HepG2 (cell line): ENCODE results near the gene ITGAX. TPM values are rescaled to one million over a fixed set of nuclear protein-coding genes. Genes with fewer than 3 reads are reported as not detected.

Experiments
- ATF1 ChIP-seq: IDR thresholded peaks from 2 replicates; pipeline ENCODE4 v1.6.1; 2016; ENCODE audit warnings: mild to moderate bottlenecking, control low read depth
- ATM ChIP-seq: fragments of 450-650 bp; IDR thresholded peaks from 2 replicates; pipeline ENCODE4 v1.7.1; 2017; ENCODE audit warnings: mild to moderate bottlenecking, borderline replicate concordance
- BORCS8-MEF2B ChIP-seq: sonication (generic); formaldehyde crosslinking; IDR thresholded peaks from 2 replicates; pipeline ENCODE4 v1.8.0; 2022; ENCODE audit warnings: mild to moderate bottlenecking, missing genetic modification reagents
- FOXO1 ChIP-seq: sonication (generic); formaldehyde crosslinking; IDR thresholded peaks from 2 replicates; pipeline ENCODE4 v1.4.0; 2020; ENCODE audit warnings: missing genetic modification reagents
- KLF11 ChIP-seq: IDR thresholded peaks from 2 replicates; pipeline ENCODE4 v1.6.1; 2016; ENCODE audit warnings: missing compliant biosample characterization
- MEF2D ChIP-seq: sonication (generic); formaldehyde crosslinking; IDR thresholded peaks from 2 replicates; pipeline ENCODE4 v1.5.1; 2020; ENCODE audit warnings: mild to moderate bottlenecking, missing genetic modification reagents
- MYC ChIP-seq: sonication (generic); formaldehyde crosslinking; IDR thresholded peaks from 2 replicates; pipeline ENCODE4 v1.9.0; 2021; ENCODE audit warnings: missing genetic modification reagents, borderline replicate concordance
- MZF1 ChIP-seq: sonication (generic); formaldehyde crosslinking; IDR thresholded peaks from 2 replicates; pipeline ENCODE4 v1.8.1; 2023; ENCODE audit warnings: mild to moderate bottlenecking, missing genetic modification reagents, borderline replicate concordance
- SALL1 ChIP-seq: sonication (generic); formaldehyde crosslinking; IDR thresholded peaks from 2 replicates; pipeline ENCODE4 v1.8.0; 2022; ENCODE audit warnings: mild to moderate bottlenecking, missing genetic modification reagents
- SAP130 ChIP-seq: IDR thresholded peaks from 2 replicates; pipeline ENCODE4 v1.6.1; 2016; ENCODE audit warnings: low read depth
- SMAD9 ChIP-seq: sonication (generic); formaldehyde crosslinking; IDR thresholded peaks from 2 replicates; pipeline ENCODE4 v1.5.1; 2020; ENCODE audit warnings: mild to moderate bottlenecking, missing genetic modification reagents
- SMC3 ChIP-seq: IDR thresholded peaks from 2 replicates; pipeline ENCODE4 v1.6.1; 2011; ENCODE audit warnings: low read length, improper control_type of control experiment
- SOX6 ChIP-seq, 2 experiments: fragments of 450-650 bp in 1 of 2; sonication (generic) in 1 of 2; formaldehyde crosslinking in 1 of 2; IDR thresholded peaks; 2 replicates each; pipeline versions ENCODE4 v1.4.0 to v1.6.1; 2017 to 2020; ENCODE audit warnings: antibody characterized with exemption in 1 of 2, mild to moderate bottlenecking in 1 of 2, missing genetic modification reagents in 1 of 2
- SRY ChIP-seq: sonication (generic); formaldehyde crosslinking; IDR thresholded peaks from 2 replicates; pipeline ENCODE4 v1.8.0; 2022; ENCODE audit warnings: mild to moderate bottlenecking, missing genetic modification reagents
- XRCC5 ChIP-seq: fragments of 200-400 bp; formaldehyde crosslinking; optimal IDR thresholded peaks from 2 replicates; pipeline ENCODE3; 2017; ENCODE audit warnings: mild to moderate bottlenecking, low read length
- ZMYM2 ChIP-seq: sonication (generic); formaldehyde crosslinking; IDR thresholded peaks from 2 replicates; pipeline ENCODE4 v1.8.0; 2022; ENCODE audit warnings: mild to moderate bottlenecking, missing genetic modification reagents
- ZNF724P ChIP-seq: sonication (generic); formaldehyde crosslinking; IDR thresholded peaks from 2 replicates; pipeline ENCODE4 v1.8.0; 2022; ENCODE audit warnings: missing genetic modification reagents, borderline replicate concordance
- ZNF746 ChIP-seq: sonication (generic); formaldehyde crosslinking; IDR thresholded peaks from 2 replicates; pipeline ENCODE4 v1.8.0; 2022; ENCODE audit warnings: mild to moderate bottlenecking, missing genetic modification reagents
- polyA plus RNA-seq, 8 experiments: library from polyadenylated mRNA; depleted of rRNA in 3 of 8; stranded (reverse) in 7 of 8; unstranded in 1 of 8; fragments of >200 nt; fragmentation: Illumina TruSeq in 4 of 8; extraction: Trizol in 4 of 8; gene quantifications; 2 replicates each; pipeline versions ENCODE4 v1.2.1 to v1.2.3, GENCODE V29; 2011 to 2016; ENCODE audit warnings: low read depth in 4 of 8, missing spikeins in 1 of 8, mixed read lengths in 1 of 8; ENCODE audit not compliant: insufficient read depth in 1 of 8
- total RNA-seq, 5 experiments: library from RNA; depleted of rRNA; stranded (reverse); fragments of >200 nt; fragmentation: Illumina TruSeq; extraction: Trizol; gene quantifications; 2 replicates each; pipeline ENCODE4 v1.2.3, GENCODE V29; 2016; ENCODE audit warnings: low read depth in 1 of 5
- TF ChIP-seq, protein P1 (sequence below): sonication (generic); formaldehyde crosslinking; IDR thresholded peaks from 2 replicates; pipeline ENCODE4 v1.8.1; 2023; ENCODE audit warnings: mild to moderate bottlenecking, moderate library complexity, missing genetic modification reagents
- TF ChIP-seq, protein P2 (sequence below): sonication (generic); formaldehyde crosslinking; IDR thresholded peaks from 2 replicates; pipeline ENCODE4 v1.4.0; 2020; ENCODE audit warnings: missing genetic modification reagents
- TF ChIP-seq, protein P3 (sequence below): IDR thresholded peaks from 2 replicates; pipeline ENCODE4 v1.6.1; 2016
- TF ChIP-seq, protein P4 (sequence below), 2 experiments: sonication (generic) in 1 of 2; formaldehyde crosslinking in 1 of 2; IDR thresholded peaks; 2 replicates each; pipeline versions ENCODE4 v1.4.0 to v1.6.1; 2018 to 2020; ENCODE audit warnings: missing genetic modification reagents in 2 of 2, borderline replicate concordance in 1 of 2, low read depth in 1 of 2, mild to moderate bottlenecking in 1 of 2, missing biosample characterization in 1 of 2

ITGAX gene
- total and polyA plus RNA-seq, 2 of the 13 experiments (the other 11 are each of a cell fraction or from before 2014, with no cell fraction given), result 0.32 TPM; not detected in 1

DNA sequence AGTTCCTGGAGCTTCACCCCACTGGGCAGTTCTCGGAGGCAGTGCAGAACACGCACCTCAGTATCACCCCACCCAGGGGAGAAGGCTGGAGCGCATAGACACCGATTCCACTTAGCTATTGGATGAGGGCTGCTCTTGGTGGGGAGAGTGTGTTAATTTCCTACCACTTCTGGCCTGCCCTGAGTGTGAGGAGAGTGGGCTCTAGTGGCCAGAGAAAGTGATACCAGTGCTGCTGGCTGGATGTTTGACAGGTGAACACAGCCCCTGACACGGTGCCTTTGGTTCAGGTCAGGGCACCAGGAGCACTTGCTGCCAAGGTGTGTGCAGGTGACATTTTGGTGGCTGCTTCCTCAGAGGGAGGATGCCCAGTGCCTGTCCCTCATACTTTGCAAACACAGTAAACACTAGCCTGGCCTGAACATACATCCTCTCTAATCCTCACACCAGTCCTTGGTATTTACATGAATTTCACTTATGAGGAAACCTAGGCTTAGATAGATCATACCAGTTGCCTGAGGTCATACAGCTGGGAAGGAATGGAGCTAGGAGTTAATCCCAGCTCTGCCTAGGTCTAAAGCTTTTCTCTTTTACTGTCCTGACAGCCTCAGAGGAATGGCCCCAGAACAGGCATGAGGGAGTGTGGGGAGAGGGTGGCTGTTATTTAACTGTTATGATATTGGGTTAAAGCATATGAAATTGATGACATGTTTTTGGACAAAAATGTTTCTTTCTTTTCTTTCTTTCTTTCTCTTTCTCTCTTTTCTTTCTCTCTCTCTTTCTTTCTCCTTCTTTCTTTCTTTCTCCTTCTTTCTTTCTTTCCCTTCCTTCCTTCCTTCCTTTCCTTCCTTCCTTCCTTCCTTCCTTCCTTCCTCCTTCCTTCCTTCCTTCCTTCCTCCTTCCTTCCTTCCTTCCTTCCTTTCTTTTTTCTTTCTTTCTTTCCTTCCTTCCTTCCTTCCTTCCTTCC, 21.0 kb upstream of the ITGAX start (continued):
- TF ChIP-seq, protein P1, sequence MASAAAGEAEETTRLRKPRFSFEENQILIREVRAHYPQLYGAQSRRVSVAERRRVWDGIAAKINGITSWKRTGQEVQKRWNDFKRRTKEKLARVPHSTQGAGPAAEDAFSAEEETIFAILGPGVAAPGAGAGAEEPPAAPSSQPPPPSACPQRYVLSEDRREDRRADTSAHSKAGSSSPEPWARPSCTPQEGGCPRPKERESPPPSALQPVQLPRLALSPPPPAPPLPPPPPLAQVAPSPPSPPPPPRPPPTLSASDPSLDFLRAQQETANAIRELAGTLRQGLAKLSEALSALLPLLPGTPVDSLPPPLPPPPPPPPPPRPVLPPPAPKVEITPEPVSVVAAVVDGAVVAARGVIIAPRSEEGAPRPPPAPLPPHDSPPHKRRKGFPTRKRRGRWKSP, result no peak
- TF ChIP-seq BORCS8-MEF2B (CRISPR knock-in tag) (no peak), SMC3 (peak; percentile 80), MZF1 (CRISPR knock-in tag) (no peak), XRCC5 (peak; percentile 40), ATF1 (CRISPR knock-in tag) (no peak), SRY (CRISPR knock-in tag) (0 out of 2 replicates have a peak, but pooled peaks have one; percentile 22), SALL1 (CRISPR knock-in tag) (peak; percentile 29; the same call in 1 of the 2 replicates), MEF2D (CRISPR knock-in tag) (no peak), ZMYM2 (no peak), ATM (no peak), ZNF746 (CRISPR knock-in tag) (no peak), SAP130 (CRISPR knock-in tag) (0 out of 2 replicates have a peak, but pooled peaks have one; percentile 35), SMAD9 (CRISPR knock-in tag) (no peak), MYC (CRISPR knock-in tag) (no peak), SOX6 (IDR thresholded peaks at IDR 0.05) (no peak), SOX6 (CRISPR knock-in tag; IDR thresholded peaks at IDR 0.05) (no peak), ZNF724P (CRISPR knock-in tag) (no peak), FOXO1 (CRISPR knock-in tag) (peak; percentile 38; the same call in 1 of the 2 replicates), KLF11 (CRISPR knock-in tag) (no peak)
- TF ChIP-seq, protein P2, sequence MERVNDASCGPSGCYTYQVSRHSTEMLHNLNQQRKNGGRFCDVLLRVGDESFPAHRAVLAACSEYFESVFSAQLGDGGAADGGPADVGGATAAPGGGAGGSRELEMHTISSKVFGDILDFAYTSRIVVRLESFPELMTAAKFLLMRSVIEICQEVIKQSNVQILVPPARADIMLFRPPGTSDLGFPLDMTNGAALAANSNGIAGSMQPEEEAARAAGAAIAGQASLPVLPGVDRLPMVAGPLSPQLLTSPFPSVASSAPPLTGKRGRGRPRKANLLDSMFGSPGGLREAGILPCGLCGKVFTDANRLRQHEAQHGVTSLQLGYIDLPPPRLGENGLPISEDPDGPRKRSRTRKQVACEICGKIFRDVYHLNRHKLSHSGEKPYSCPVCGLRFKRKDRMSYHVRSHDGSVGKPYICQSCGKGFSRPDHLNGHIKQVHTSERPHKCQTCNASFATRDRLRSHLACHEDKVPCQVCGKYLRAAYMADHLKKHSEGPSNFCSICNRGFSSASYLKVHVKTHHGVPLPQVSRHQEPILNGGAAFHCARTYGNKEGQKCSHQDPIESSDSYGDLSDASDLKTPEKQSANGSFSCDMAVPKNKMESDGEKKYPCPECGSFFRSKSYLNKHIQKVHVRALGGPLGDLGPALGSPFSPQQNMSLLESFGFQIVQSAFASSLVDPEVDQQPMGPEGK (CRISPR knock-in tag), result 0 out of 2 replicates have a peak, but pooled peaks have one; percentile 40
- TF ChIP-seq, protein P3, sequence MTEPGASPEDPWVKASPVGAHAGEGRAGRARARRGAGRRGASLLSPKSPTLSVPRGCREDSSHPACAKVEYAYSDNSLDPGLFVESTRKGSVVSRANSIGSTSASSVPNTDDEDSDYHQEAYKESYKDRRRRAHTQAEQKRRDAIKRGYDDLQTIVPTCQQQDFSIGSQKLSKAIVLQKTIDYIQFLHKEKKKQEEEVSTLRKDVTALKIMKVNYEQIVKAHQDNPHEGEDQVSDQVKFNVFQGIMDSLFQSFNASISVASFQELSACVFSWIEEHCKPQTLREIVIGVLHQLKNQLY (CRISPR knock-in tag), result no peak
- TF ChIP-seq, protein P4, sequence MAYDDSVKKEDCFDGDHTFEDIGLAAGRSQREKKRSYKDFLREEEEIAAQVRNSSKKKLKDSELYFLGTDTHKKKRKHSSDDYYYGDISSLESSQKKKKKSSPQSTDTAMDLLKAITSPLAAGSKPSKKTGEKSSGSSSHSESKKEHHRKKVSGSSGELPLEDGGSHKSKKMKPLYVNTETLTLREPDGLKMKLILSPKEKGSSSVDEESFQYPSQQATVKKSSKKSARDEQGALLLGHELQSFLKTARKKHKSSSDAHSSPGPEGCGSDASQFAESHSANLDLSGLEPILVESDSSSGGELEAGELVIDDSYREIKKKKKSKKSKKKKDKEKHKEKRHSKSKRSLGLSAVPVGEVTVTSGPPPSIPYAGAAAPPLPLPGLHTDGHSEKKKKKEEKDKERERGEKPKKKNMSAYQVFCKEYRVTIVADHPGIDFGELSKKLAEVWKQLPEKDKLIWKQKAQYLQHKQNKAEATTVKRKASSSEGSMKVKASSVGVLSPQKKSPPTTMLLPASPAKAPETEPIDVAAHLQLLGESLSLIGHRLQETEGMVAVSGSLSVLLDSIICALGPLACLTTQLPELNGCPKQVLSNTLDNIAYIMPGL (CRISPR knock-in tag; IDR thresholded peaks at IDR 0.05; ENCODE audit: borderline replicate concordance in 1 of 2, low read depth in 1 of 2), result peak in 1 of 2 experiments; percentile 25; a peak in 1 of 4 replicates
